Loucy (cell line): ENCODE data around the gene NFKBIB.
A peak's percentile ranks its signal among the peaks of the same experiment; 100 is the strongest.

Source experiments
- H2AFZ ChIP-seq: fragments of 200-600 bp; sonication (generic); 2 replicates; pipeline ENCODE4 v1.6.0; 2016; ENCODE audit warnings: antibody characterized with exemption, mild to moderate bottlenecking, low read length, moderate library complexity
- H3F3A ChIP-seq: fragments of 200-600 bp; 2 replicates; pipeline ENCODE4 v1.6.0; 2016; ENCODE audit warnings: antibody characterized with exemption, low read depth, mild to moderate bottlenecking
- H3K27me3 ChIP-seq: fragments of 200-600 bp; sonication (generic); 2 replicates; pipeline ENCODE4 v1.6.1; 2014; ENCODE audit warnings: low read length, mild to moderate bottlenecking; ENCODE audit not compliant: insufficient read depth, poor library complexity, severe bottlenecking
- H3K36me3 ChIP-seq: fragments of 200-600 bp; sonication (generic); 2 replicates; pipeline ENCODE4 v1.6.1; 2016; ENCODE audit warnings: low read length; ENCODE audit not compliant: insufficient read depth
- H3K4me1 ChIP-seq: fragments of 200-600 bp; sonication (generic); 2 replicates; pipeline ENCODE4 v1.5.1; 2014; ENCODE audit warnings: low read length, mild to moderate bottlenecking; ENCODE audit not compliant: insufficient read depth, poor library complexity, severe bottlenecking
- H3K4me2 ChIP-seq: fragments of 200-600 bp; sonication (generic); 2 replicates; pipeline ENCODE4 v1.6.0; 2014; ENCODE audit warnings: antibody characterized with exemption, low read length, low read depth, mild to moderate bottlenecking; ENCODE audit not compliant: poor library complexity, severe bottlenecking
- H3K4me3 ChIP-seq: fragments of 200-600 bp; sonication (generic); 2 replicates; pipeline ENCODE4 v1.5.1; 2014; ENCODE audit warnings: low read length, mild to moderate bottlenecking, mixed read lengths; ENCODE audit not compliant: poor library complexity, severe bottlenecking
- H3K79me2 ChIP-seq: fragments of 200-600 bp; sonication (generic); 2 replicates; pipeline ENCODE4 v1.6.1; 2014; ENCODE audit warnings: low read length; ENCODE audit not compliant: insufficient read depth
- H3K9ac ChIP-seq: fragments of 200-600 bp; sonication (generic); 2 replicates; pipeline ENCODE4 v1.6.0; 2014; ENCODE audit warnings: mild to moderate bottlenecking, low read depth, low read length, moderate library complexity; ENCODE audit not compliant: poor library complexity, severe bottlenecking
- H3K9me2 ChIP-seq: fragments of 200-600 bp; sonication (generic); replicated peaks from 2 replicates; pipeline ENCODE4 v1.6.1; 2016; ENCODE audit warnings: low read depth, low read length, mixed read lengths
- H3K9me3 ChIP-seq: fragments of 200-600 bp; sonication (generic); 2 replicates; pipeline ENCODE4 v1.6.1; 2014; ENCODE audit warnings: mild to moderate bottlenecking, antibody characterized with exemption, low read length, low read depth; ENCODE audit not compliant: insufficient read depth
- H4K20me1 ChIP-seq: fragments of 200-600 bp; sonication (generic); 2 replicates; pipeline ENCODE4 v1.6.0; 2014; ENCODE audit warnings: antibody characterized with exemption, low read length, mild to moderate bottlenecking; ENCODE audit not compliant: insufficient read depth, poor library complexity, severe bottlenecking
- CTCF ChIP-seq: fragments of 200-600 bp; sonication (generic); conservative IDR thresholded peaks from 2 replicates; pipeline ENCODE4 v1.5.1; 2014; ENCODE audit warnings: mild to moderate bottlenecking, antibody characterized with exemption, low read length
- EZH2phosphoT487 ChIP-seq: fragments of 200-600 bp; IDR thresholded peaks from 2 replicates; pipeline ENCODE4 v1.6.1; 2018; ENCODE audit warnings: antibody characterized with exemption, mild to moderate bottlenecking, moderate library complexity, borderline replicate concordance

The NFKBIB gene

GRCh38 chr19:38928391-38929001 lies 28.7 kb downstream of the NFKBIB start:
- H3K36me3 ChIP-seq: peaks cover 8% of the 10 kb centered on the region; the same call in 1 of the 2 replicates
- no peak for TF ChIP-seq CTCF
- no peak for TF ChIP-seq EZH2phosphoT487

DNA sequence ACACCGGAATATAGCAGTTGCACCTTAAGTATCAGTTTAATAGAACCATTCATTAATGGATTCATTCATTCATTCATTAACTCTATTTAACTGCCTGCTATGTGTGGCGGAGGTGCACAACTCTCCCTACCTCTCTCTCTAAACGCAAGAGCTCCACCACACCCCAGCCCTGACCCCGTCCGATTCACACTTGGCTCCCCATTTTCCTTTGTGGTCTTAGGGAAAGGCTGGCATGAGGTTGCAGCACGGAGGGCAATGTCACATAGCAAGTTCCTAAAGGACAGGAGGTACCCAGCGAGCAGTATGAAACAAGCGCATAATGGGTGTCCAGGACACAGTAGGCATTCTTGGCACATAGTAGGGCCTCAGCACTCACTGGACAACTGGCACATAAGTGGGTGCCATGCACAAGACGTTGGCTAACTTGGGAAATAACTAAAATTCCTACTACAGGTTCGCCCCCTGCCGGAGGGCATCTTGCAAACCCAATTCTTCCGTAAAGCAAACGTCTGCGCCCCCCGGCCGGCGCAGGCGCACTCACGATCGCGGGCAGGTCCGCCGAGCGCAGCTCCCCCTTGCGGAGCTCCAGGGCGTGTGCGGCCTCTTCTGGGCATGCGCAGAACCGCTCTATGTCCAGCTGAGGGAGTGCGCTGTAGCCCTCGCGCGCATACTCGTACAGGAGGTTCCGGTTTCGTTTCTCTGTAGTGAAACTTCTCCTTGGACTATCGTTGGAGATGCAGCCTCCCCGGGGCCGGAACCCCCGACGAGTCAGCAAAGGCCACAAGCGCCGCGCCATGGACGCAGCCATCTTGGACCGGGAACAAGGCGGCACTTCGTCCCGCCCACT lies 30.4 kb downstream of the NFKBIB start, which contains the start of gene SARS2:
Gene SARS2 (minus strand): TSS at position 835 of the 847 bp plus-strand sequence. CDS start 27 bp downstream, at position 808.
- H3K27me3 ChIP-seq: no peaks in the 10 kb centered on the region
- no peaks in the 10 kb centered on the region for H3K9me3 ChIP-seq
- H3K9me2 ChIP-seq: no peaks in the 10 kb centered on the region
- TF ChIP-seq EZH2phosphoT487 (no peak), CTCF (peak; percentile 99)
- no peaks in the 10 kb centered on the region for H3F3A ChIP-seq
- peak within 1 kb of the TSS; percentile 86 for H3K4me3 ChIP-seq
- peak within 1 kb of the TSS; percentile 85 for H3K9ac ChIP-seq
- peaks cover 19% of the 10 kb centered on the region for H3K4me1 ChIP-seq
- H3K79me2 ChIP-seq: peaks cover 34% of the 10 kb centered on the region
- peak within 1 kb of the TSS; percentile 85 for H2AFZ ChIP-seq
- no peaks in the 10 kb centered on the region; the same call in 1 of the 2 replicates for H3K36me3 ChIP-seq
- H3K4me2 ChIP-seq: peak within 1 kb of the TSS; percentile 92
- peaks cover 5% of the 10 kb centered on the region for H4K20me1 ChIP-seq

More at GRCh38 chr19:38928391-38929001, 28.7 kb downstream of the NFKBIB start:
- H3K4me2 ChIP-seq: peak overlapping the region; percentile 92
- H3K9ac ChIP-seq: peak overlapping the region; percentile 85
- no peaks in the 10 kb centered on the region for H3F3A ChIP-seq
- no peaks in the 10 kb centered on the region for H3K9me3 ChIP-seq
- no peak overlapping the region for H2AFZ ChIP-seq
- no peak overlapping the region for H3K4me3 ChIP-seq
- peaks cover 5% of the 10 kb centered on the region for H4K20me1 ChIP-seq
- H3K9me2 ChIP-seq: no peaks in the 10 kb centered on the region
- H3K79me2 ChIP-seq: peaks cover 34% of the 10 kb centered on the region
- peaks cover 19% of the 10 kb centered on the region for H3K4me1 ChIP-seq
- no peaks in the 10 kb centered on the region for H3K27me3 ChIP-seq

DNA sequence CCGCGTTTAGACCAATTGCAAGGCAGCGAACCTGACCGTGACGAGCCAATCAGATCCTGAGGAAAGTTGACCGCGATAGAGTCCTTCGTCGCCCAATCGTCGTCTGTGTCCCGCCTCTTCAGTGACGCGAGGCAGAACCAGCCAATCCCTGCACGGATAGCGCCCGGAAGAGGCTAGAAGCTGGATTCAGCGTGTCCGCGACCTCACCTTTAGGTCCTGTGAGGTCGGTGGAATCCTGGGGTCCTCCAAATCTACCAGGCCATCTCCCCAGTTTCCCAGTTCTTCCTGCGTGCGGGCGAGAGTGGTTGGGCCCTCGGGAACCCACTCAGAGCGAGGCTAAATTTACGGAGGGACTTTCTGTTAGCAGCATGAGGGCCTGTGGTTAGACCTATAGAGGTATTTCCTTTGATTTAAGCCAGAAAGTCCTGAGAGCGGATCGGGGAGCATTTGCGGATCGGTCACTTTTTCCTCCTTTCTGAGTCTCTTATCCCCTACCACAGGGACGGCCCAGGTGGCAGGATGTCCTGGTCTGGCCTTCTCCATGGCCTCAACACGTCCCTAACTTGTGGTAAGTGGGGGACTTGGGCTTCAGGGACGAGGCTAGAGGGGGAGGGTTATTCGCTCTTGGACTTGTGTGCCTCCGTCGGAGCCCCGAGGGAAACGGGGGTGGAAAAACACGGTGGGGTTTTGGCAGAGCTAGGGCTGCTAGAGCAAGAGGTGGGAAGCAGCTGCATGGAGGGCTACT lies 31.2 kb downstream of the NFKBIB start, which contains the start of gene MRPS12:
Gene MRPS12 (plus strand): TSS at position 169 of the 745 bp plus-strand sequence. CDS start 351 bp downstream, at position 520.
- Histone ChIP-seq H3K9me2 (no peaks in the 10 kb centered on the region), H3F3A (no peaks in the 10 kb centered on the region), H3K4me3 (peak within 1 kb of the TSS; percentile 86), H2AFZ (peak within 1 kb of the TSS; percentile 85), H3K79me2 (peaks cover 34% of the 10 kb centered on the region), H3K4me1 (peaks cover 19% of the 10 kb centered on the region), H4K20me1 (peaks cover 5% of the 10 kb centered on the region), H3K27me3 (no peaks in the 10 kb centered on the region), H3K4me2 (peak within 1 kb of the TSS; percentile 92), H3K9ac (peak within 1 kb of the TSS; percentile 85), H3K9me3 (no peaks in the 10 kb centered on the region), H3K36me3 (no peaks in the 10 kb centered on the region)
- TF ChIP-seq EZH2phosphoT487 (no peak), CTCF (no peak)
